ENCODE results near the gene GGT5. TPM values are rescaled to one million over a fixed set of nuclear protein-coding genes. Genes with fewer than 3 reads are reported as not detected.
"Not testable (repeated sequence)": the region's sequence is repeated elsewhere in the genome, so short reads cannot be mapped to it uniquely, and the experiment has no call there.

The GGT5 gene
- total and polyA plus RNA-seq, 10 donors = 9.5 to 47.2 (median 30.8) TPM

DNA sequence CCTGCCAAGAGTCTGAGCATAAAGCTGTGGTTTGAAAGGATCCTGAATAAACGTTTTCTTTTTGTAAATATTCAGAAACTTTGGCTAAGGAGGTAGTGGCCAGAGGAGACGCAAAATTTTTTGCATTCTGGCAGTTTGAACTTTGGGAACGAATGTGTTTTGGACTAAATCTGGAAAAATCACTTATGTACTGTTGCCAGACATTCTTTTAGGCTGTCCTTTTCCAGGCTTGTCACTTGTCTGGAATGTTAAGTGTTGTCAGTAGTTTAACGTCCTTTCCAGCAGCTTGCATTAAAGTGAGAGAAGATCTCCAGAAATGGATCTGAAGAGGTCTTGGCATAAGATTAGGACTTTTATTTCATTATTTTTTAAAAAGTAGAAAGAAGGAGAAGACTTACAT, 44.2 kb upstream of the GGT5 start:
- TF ChIP-seq POLR2AphosphoS5 (IDR thresholded peaks at IDR 0.05) = no peak
- TF ChIP-seq, protein P1, sequence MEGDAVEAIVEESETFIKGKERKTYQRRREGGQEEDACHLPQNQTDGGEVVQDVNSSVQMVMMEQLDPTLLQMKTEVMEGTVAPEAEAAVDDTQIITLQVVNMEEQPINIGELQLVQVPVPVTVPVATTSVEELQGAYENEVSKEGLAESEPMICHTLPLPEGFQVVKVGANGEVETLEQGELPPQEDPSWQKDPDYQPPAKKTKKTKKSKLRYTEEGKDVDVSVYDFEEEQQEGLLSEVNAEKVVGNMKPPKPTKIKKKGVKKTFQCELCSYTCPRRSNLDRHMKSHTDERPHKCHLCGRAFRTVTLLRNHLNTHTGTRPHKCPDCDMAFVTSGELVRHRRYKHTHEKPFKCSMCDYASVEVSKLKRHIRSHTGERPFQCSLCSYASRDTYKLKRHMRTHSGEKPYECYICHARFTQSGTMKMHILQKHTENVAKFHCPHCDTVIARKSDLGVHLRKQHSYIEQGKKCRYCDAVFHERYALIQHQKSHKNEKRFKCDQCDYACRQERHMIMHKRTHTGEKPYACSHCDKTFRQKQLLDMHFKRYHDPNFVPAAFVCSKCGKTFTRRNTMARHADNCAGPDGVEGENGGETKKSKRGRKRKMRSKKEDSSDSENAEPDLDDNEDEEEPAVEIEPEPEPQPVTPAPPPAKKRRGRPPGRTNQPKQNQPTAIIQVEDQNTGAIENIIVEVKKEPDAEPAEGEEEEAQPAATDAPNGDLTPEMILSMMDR (IDR thresholded peaks at IDR 0.05 in 8 of 11, conservative IDR thresholded peaks at IDR 0.05 in 3 of 11) = no peak
- no peak for TF ChIP-seq POLR2A (IDR thresholded peaks at IDR 0.05)
- WGBS, 5 donors = 44 to 66% (median 54%) methylated on average over 4 of the region's 4 CpGs
- Histone ChIP-seq H3K36me3 (no peaks in the 10 kb centered on the region), H3K27me3 (replicated peaks in 1 of 7) (no peaks in the 10 kb centered on the region), H3K27ac (peak overlapping the region in 7 of 8 donors; percentile 37 to 62 (median 52)), H3K4me3 (no peak overlapping the region), H3K4me1 (peaks cover 24 to 83% (median 60%) of the 10 kb centered on the region in 6 donors), H3K9me3 (no peaks in the 10 kb centered on the region)
- DNase-seq = no peak
- intact Hi-C loops (cut with DNase I; ENCODE audit: low total_unique reads) = no loop called here

DNA sequence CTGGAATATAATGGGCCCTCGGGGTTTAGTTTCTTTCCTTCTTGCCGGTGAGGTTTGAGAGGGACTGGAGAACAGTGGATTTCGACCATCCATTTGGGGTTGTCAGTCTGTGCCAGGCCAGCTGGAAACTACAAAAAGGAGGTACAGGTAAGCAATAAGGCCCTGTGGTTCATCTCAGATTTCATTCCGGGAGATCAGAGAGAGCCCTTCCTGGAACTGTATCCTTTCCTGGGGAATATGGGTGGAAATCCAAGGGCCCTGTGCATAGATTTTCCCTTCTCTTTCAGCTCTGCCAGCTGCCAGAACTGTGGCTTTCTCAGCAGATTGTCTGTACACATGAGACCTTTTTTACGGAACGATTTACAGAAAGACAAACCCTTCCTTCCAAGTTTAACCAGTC, 42.9 kb upstream of the GGT5 start:
- H3K4me1 ChIP-seq = peaks cover 24 to 91% (median 62%) of the 10 kb centered on the region in 6 donors
- WGBS, 5 donors = 89 to 97% (median 91%) methylated on average over 4 to 6 of the region's 6 CpGs

DNA sequence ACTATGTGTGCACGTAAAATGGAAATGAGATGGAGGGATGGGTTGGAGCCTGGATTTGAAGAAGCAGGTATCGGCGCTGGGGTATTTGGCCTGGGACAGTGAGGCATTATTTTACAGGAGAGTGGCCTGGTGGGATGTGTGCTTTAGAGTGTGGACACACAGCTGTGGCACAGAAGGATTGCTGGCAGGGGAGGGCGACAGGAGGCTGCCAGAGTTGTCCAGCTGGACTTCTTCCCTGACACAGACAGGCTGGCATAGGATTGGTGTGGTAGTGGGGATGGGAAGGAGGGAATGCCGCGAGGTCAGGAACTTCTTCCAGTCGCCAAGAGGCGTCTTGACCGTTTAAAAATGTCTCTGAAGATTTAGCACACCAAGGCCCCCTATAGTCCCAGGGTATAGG, 42.3 kb upstream of the GGT5 start:
- H3K27me3 ChIP-seq (replicated peaks in 1 of 7); H3K9me3 ChIP-seq; DNase-seq; H3K4me3 ChIP-seq; H3K36me3 ChIP-seq; intact Hi-C loops (cut with DNase I; ENCODE audit: low total_unique reads): not testable (repeated sequence)
- peak overlapping the region in 1 of 8 donors; percentile 38 for H3K27ac ChIP-seq
- 79 to 100% (median 85%) methylated on average over 3 to 8 of the region's 9 CpGs for WGBS, 5 donors
- H3K4me1 ChIP-seq = peaks cover 24 to 96% (median 62%) of the 10 kb centered on the region in 6 donors

More for the DNA sequence above, 42.9 kb upstream of the GGT5 start:
- H3K9me3 ChIP-seq; H3K4me3 ChIP-seq; H3K36me3 ChIP-seq; DNase-seq; H3K27me3 ChIP-seq (replicated peaks in 1 of 7); intact Hi-C loops (cut with DNase I; ENCODE audit: low total_unique reads): not testable (repeated sequence)
- peak overlapping the region in 3 of 8 donors; percentile 38 to 61 (median 56) for H3K27ac ChIP-seq

DNA sequence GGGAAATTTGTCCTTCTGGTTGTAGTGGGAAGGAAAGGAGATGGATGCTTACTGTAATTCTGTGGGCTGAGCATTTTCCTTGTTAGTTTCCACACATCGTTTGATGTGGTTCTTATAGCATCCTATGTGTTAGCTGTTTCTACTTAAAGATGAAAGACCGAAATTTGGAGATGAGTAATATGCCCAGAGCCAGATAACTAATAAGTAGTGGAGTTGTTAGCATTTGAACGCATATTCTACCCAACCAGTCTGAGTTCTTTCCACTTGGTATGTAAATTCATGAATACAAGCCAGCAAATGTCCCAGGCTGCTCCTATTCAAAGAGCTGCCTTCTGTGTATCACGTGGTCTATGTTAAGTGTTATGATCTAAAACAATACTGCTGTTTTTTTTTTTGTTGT, 40.4 kb upstream of the GGT5 start:
- Histone ChIP-seq H3K27ac (peak overlapping the region in 5 of 8 donors; percentile 8 to 33 (median 32)), H3K36me3 (no peaks in the 10 kb centered on the region), H3K27me3 (replicated peaks in 1 of 7) (no peaks in the 10 kb centered on the region), H3K4me3 (no peak overlapping the region), H3K4me1 (peaks cover 13 to 95% (median 56%) of the 10 kb centered on the region in 6 donors), H3K9me3 (no peaks in the 10 kb centered on the region)
- intact Hi-C loops (cut with DNase I; ENCODE audit: low total_unique reads) = no loop called here
- TF ChIP-seq POLR2A (IDR thresholded peaks at IDR 0.05) (no peak), POLR2AphosphoS5 (IDR thresholded peaks at IDR 0.05) (no peak)
- TF ChIP-seq, protein P1 (IDR thresholded peaks at IDR 0.05 in 8 of 11, conservative IDR thresholded peaks at IDR 0.05 in 3 of 11) = no peak
- no peak for DNase-seq
- 48 to 60% (median 58%) methylated on average over 4 of the region's 4 CpGs for WGBS, 5 donors

DNA sequence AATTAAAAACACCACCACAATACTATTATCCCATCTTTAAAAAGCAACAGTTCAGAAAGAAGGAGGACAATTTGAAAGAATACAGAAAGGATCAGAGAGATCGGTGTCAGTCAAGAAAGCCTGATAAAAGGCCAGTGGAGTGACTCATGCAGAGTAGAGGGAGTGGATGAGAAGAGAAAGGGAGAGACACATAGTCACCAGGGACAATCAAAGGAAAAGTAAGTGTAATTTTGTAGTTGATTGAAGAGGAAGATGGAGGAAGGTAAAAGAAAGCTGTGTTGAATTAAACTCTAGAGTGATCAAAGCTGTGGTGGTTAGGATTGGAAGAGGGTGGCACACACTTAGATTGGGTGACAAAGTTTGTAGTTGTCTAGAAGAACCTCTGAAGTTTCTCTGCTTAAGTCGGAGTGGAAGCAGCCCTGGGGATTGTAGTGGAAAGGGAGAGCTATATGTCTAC, 39.9 kb upstream of the GGT5 start:
- Histone ChIP-seq H3K36me3 (no peaks in the 10 kb centered on the region), H3K4me1 (peaks cover 8 to 92% (median 52%) of the 10 kb centered on the region in 6 donors), H3K4me3 (no peak overlapping the region), H3K27me3 (replicated peaks in 1 of 7) (no peaks in the 10 kb centered on the region), H3K27ac (peak overlapping the region in 5 of 8 donors; percentile 8 to 33 (median 32)), H3K9me3 (no peaks in the 10 kb centered on the region)
- intact Hi-C loops (cut with DNase I; ENCODE audit: low total_unique reads) = no loop called here
- no peak for DNase-seq
- WGBS, 5 donors = 65 to 79% (median 68%) methylated on average over 2 of the region's 2 CpGs
- TF ChIP-seq, protein P1 (IDR thresholded peaks at IDR 0.05 in 8 of 11, conservative IDR thresholded peaks at IDR 0.05 in 3 of 11) = no peak
- TF ChIP-seq POLR2A (IDR thresholded peaks at IDR 0.05) (no peak), POLR2AphosphoS5 (IDR thresholded peaks at IDR 0.05) (no peak)

All from spleen (tissue), 11 donors.